Thoracic aorta (tissue), 2 donors: ENCODE results near the gene RER1. TPM values are rescaled to one million over a fixed set of nuclear protein-coding genes. Genes with fewer than 3 reads are reported as not detected.

Experiments used
- ATAC-seq: fragments of 150-250 bp; one replicate; pipeline ENCODE4 v1.8.0; 2017; ENCODE audit warnings: low read depth; ENCODE audit not compliant: insufficient number of reproducible peaks, low FRiP score
- DNase-seq: peaks from one replicate; pipeline ENCODE4 v3.0.0-alpha.2; 2020; ENCODE audit warnings: low spot score
- H3K27ac ChIP-seq, 2 donors: fragments of 200-600 bp; sonication (generic); 1 replicate in 1 of 2; 2 replicates in 1 of 2; pipeline ENCODE4 v1.5.1; 2016; ENCODE audit warnings: mild to moderate bottlenecking in 2 of 2, moderate library complexity in 2 of 2
- H3K27me3 ChIP-seq: fragments of 200-600 bp; sonication (generic); replicated peaks from 2 replicates; pipeline ENCODE4 v1.6.0; 2016; ENCODE audit warnings: mild to moderate bottlenecking; ENCODE audit not compliant: insufficient read depth
- H3K36me3 ChIP-seq: fragments of 200-600 bp; sonication (generic); one replicate; pipeline ENCODE4 v1.5.1; 2016
- H3K4me1 ChIP-seq, 2 donors: fragments of 200-600 bp; sonication (generic); 1 replicate in 1 of 2; 2 replicates in 1 of 2; pipeline versions ENCODE4 v1.5.1 to v1.6.0; 2016; ENCODE audit warnings: low read depth in 2 of 2, mild to moderate bottlenecking in 1 of 2; ENCODE audit not compliant: control insufficient read depth in 1 of 2
- H3K4me3 ChIP-seq: fragments of 200-600 bp; sonication (generic); 2 replicates; pipeline ENCODE4 v1.5.1; 2016; ENCODE audit warnings: mild to moderate bottlenecking
- H3K9me3 ChIP-seq: fragments of 200-600 bp; sonication (generic); 2 replicates; pipeline ENCODE4 v1.5.1; 2016
- total RNA-seq, 2 donors: library from RNA; depleted of rRNA; stranded (reverse); fragments of >200 nt; gene quantifications; one replicate each; pipeline versions ENCODE4 v1.1.0 to v1.2.3, GENCODE V29; 2016
- TF ChIP-seq, protein P1 (sequence below): fragments of 200-600 bp; sonication (generic); IDR thresholded peaks from one replicate; pipeline ENCODE4 v1.5.1; 2019; ENCODE audit warnings: antibody characterized with exemption

RER1 gene
- total RNA-seq, 2 donors from 2014 or later, result 68.6 to 76.3 TPM

DNA sequence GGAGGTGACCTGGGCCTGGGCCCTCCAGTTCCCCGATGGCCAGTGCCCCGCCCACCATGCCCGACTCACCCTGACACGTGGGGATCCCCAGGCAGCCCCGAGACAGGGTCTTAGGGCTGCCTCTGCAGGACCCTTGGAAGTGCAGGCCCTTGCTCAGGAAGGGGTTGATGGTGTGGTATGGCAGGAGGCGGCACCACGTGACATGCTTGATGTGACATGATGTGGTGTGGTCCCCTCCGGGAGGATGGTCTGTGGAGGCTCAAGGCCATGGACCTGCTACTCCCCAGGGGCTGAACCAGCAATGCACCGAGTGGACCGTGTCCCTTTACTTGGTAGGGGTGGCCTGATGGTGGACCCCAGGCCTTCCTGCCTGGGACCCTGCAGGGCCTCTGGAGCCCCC lies 62.6 kb downstream of the RER1 start:
- no peak for ATAC-seq
- H3K27me3 ChIP-seq, result peaks cover 3% of the 10 kb centered on the region
- no peak overlapping the region for H3K4me3 ChIP-seq
- DNase-seq, result no peak
- no peaks in the 10 kb centered on the region for H3K36me3 ChIP-seq
- no peaks in the 10 kb centered on the region for H3K4me1 ChIP-seq
- TF ChIP-seq, protein P1, sequence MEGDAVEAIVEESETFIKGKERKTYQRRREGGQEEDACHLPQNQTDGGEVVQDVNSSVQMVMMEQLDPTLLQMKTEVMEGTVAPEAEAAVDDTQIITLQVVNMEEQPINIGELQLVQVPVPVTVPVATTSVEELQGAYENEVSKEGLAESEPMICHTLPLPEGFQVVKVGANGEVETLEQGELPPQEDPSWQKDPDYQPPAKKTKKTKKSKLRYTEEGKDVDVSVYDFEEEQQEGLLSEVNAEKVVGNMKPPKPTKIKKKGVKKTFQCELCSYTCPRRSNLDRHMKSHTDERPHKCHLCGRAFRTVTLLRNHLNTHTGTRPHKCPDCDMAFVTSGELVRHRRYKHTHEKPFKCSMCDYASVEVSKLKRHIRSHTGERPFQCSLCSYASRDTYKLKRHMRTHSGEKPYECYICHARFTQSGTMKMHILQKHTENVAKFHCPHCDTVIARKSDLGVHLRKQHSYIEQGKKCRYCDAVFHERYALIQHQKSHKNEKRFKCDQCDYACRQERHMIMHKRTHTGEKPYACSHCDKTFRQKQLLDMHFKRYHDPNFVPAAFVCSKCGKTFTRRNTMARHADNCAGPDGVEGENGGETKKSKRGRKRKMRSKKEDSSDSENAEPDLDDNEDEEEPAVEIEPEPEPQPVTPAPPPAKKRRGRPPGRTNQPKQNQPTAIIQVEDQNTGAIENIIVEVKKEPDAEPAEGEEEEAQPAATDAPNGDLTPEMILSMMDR, result no peak
- no peak overlapping the region for H3K27ac ChIP-seq
- H3K9me3 ChIP-seq, result no peaks in the 10 kb centered on the region

Other genes with a start within 250 kb of the RER1 start
- gene FAAP20, start 197.1 kb upstream of the RER1 start, total RNA-seq, result 10 to 100 TPM; 29.1 to 52.6 TPM
- gene SKI, start 163.5 kb upstream of the RER1 start, total RNA-seq, result 100 to 1,000 TPM; 135 to 138 TPM
- 10 to 100 TPM in 1 of 2 donors, 1 to 10 TPM in 1; 7.1 to 13.8 TPM for gene MORN1, start 287 bp upstream of the RER1 start, total RNA-seq
- 10 to 100 TPM; 12.1 to 27.9 TPM for gene PEX10, start 20.7 kb downstream of the RER1 start, total RNA-seq
- 1 to 10 TPM; 1.1 to 1.9 TPM for gene PLCH2, start 84.4 kb downstream of the RER1 start, total RNA-seq
- gene PANK4, start 134.8 kb downstream of the RER1 start, total RNA-seq, result 10 to 100 TPM; 27.1 to 32.0 TPM
- 1 to 10 TPM in 1 of 2 donors, under 1 TPM in 1; 0.27 to 2.7 TPM for gene HES5, start 138.4 kb downstream of the RER1 start, total RNA-seq
- gene TNFRSF14, start 164.5 kb downstream of the RER1 start, total RNA-seq, result 10 to 100 TPM; 29.6 to 55.6 TPM
- 10 to 100 TPM in 1 of 2 donors, 1 to 10 TPM in 1; 8.3 to 15.2 TPM for gene PRXL2B, start 194.9 kb downstream of the RER1 start, total RNA-seq
- gene MMEL1, start 241.2 kb downstream of the RER1 start, total RNA-seq, result not detected